Measurements from ENCODE around the gene HTR6.
"Not testable (repeated sequence)": the region's sequence is repeated elsewhere in the genome, so short reads cannot be mapped to it uniquely, and the experiment has no call there.

HTR6 gene

DNA sequence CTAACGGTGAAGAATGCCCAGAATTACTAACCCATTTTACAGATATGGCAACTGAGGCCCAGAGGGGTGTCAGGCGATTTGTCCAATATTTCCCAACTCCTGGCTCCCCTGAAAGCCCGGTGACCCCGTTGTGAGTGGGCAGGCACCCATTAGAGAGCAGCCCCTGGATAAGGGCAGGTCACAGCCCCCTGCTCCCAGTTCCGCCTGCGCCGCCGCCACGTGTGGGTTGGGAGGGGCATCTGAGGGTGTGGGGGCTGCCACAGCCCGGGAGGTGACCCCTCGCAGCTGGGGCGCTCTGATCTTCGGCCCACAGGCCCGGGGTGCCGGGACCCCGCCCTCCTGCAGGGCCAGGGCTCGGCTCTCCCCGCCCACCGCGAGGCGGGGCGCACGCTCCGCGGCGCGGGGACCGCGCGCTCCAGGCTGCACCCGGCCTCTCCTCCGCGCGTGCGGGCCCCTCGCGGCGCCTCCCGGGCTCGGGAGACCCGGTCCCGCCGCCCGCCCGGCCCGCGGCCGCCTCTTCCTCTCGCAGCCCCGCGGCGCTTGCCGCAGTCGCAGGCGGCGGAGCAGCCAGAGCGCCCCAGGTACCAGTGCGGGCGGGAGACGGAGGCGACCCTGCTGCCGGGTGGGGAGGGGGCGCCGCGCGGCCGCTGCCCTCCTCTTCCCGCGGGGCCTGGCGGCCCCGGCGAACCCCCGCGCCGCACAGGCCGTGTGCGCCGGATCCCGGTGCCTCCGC, at the start of gene HTR6:
TSS of gene HTR6 (plus strand) at position 423 of the 733 bp plus-strand sequence. CDS start 879 bp downstream, outside the sequence.
- DNase-seq: no peak

DNA sequence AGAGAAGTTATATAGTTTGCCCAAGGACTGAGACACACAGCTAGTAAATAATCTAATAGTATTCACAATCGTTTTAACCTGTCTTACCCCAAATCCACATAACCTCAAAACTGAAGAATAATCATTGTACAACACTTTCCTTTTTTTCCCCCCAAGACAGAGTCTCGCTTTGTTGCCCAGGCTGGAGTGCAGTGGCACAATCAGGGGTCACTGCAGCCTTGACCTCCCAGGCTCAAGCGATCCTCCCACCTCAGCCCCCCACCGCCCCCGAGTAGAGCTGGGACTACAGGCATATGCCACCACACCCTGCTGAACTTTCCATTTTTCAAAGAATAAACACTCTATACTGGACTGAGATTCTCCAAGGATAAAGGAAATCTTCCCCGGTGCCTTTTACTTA, 49.2 kb upstream of the HTR6 start:
- DNase-seq: no peak

DNA sequence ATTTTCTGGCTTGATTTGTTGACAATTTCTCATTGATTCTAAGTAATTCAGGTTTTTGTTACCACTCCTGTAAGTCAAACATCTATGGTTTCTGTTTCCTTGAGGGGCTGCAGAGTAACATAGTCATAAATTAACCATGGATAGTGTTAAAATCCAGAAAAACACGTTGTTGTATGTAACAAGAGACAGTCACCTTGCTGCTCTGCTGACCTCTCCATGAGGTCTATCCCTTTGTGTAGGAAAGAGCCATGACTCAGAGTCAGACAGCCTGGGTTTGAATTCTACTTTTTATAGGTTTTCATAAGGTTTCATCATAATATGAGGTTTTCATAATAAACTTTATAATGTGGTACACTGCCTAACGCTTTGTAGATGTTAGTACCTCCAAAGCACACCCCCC, 48.2 kb upstream of the HTR6 start:
- no peak for DNase-seq

- DNase-seq: no peak
These were observed 47.3 kb upstream of the HTR6 start for GRCh38 chr1:19617376-19617775.

DNA sequence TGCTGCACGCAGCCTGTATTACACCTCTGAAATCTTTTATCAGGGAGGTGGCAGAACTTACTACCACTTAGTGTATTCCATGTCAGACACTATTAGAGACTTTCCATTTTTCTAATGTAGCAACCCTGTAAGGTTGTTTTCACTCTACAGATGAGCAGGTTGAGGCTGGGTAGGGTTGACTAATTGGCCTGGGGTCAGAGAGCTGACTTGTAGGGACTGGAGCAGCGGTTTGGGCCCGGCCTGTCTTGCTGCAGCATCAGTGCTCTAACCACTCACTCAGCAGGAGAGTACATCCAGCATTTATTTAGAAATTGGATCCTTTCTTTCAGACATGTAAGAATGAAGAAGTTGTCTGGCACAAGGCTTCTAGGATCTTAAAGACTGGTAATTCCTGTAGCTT, 46.2 kb upstream of the HTR6 start:
- DNase-seq: no peak

DNA sequence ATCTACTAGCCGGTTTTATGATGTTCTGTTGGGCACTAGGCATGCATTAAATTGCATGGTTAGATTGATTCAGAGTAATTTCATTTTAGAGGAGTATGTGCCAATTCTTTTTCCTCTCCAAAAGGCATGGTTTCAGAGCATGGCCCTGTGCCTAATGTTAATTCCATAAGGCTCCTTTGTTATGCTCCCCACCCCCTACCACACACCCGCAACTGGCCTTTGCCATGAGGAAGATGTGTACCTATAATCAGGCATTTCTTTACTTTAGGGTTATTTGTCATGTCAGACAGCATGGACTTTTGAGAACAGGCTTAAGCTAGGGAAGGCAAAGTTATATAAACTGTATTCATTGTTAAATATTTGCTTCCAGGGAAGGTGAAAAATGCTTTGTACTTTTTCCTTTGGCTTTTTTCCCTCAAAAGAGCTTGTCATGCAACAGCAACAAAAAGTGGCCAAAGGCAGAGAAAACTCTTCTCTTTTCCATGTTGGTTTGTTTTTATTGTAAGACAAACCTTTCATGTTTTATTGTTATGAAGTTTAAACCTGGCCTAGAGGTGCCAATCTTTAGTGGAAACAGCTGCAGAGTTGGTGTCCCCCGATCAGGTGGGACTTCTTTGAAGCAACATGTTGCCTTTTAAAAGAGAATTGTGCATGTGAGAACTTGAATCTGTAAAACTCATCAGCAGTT, 44.8 kb upstream of the HTR6 start:
- no peak for DNase-seq

- DNase-seq: no peak
These were observed 43.9 kb upstream of the HTR6 start for GRCh38 chr1:19620786-19621185.

- no peak for DNase-seq
These were observed 43.3 kb upstream of the HTR6 start for GRCh38 chr1:19621274-19621950.

DNA sequence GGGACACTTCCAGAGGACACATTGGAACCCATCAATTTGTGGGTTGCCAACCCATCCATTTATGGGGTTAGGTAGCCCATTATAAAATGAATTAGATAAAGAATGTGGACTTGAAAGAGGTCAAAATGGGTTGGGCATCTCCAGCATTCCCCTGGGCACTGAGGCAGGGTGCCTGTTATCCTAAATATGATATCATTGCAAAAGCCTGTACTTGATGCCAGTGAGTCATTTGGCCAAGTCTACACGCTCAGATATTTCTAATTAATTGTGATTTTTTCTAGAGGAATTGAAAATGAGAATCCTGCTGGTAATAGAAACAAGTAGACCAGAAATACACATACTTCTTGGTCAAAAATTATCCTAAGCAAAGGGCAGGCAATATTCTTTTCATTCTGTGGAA, 42.5 kb upstream of the HTR6 start:
- DNase-seq: no peak

DNA sequence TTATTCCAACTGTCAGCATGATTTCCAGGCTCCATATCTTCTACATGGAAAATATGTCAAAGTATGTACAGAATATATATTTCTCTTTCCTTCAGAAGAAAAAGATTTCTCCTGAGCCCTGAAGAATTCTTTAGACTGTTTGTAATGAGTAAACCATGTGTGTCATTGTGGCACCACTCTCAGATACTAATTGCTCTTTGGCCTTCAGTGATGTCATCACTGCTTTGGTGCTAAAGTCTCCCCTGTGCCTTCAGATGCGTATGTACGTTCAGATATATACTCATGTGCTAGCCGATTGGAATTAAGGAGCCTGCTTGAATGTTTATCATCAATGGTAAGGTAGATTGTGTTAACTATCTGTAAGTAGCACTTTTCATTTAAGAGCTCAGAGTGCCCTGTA, 41.2 kb upstream of the HTR6 start:
- DNase-seq: no peak

GRCh38 chr1:19625291-19625937, 39.3 kb upstream of the HTR6 start:
- DNase-seq: no peak

DNA sequence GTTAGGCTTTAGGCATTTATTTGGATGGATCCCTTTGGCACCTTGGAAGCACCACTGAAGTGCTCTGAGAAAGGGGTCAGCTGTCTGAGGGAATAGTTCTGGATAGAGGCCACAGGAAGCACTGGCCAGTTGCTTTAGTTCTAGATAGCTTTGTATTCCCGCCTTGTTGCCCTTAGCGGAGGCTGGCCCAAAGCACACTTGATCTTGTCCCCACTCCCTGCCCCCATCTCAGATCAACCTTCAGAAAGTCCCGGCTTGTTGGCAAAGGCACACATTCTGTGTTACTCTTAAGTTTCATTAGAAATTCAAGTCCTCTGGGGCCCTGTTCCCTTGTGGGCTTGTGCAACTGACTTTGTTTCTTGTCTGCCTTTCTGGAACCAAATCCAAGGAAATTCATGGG, 35.8 kb upstream of the HTR6 start:
- DNase-seq: no peak

DNA sequence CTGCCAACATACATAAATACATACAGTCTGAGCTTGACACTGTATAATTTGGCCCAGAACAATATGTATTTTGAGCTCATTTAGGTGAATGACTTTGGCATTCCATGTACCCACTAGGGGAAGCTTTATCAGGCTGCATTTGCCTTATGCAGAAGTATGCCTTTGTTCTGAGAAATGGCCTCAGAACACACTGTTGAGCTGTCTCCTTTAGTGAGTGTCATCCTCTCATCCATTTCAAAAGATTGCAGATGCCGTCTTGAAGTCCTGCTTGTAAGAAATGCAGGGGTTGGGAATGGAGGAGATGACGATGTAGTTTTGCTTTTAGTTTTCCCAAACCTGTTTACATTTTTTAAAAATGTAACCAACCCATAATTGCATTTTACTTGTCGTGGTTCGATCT, 35.3 kb upstream of the HTR6 start:
- no peak for DNase-seq

- DNase-seq: not testable (repeated sequence)
These were observed 34.5 kb upstream of the HTR6 start for GRCh38 chr1:19630192-19630591.

DNA sequence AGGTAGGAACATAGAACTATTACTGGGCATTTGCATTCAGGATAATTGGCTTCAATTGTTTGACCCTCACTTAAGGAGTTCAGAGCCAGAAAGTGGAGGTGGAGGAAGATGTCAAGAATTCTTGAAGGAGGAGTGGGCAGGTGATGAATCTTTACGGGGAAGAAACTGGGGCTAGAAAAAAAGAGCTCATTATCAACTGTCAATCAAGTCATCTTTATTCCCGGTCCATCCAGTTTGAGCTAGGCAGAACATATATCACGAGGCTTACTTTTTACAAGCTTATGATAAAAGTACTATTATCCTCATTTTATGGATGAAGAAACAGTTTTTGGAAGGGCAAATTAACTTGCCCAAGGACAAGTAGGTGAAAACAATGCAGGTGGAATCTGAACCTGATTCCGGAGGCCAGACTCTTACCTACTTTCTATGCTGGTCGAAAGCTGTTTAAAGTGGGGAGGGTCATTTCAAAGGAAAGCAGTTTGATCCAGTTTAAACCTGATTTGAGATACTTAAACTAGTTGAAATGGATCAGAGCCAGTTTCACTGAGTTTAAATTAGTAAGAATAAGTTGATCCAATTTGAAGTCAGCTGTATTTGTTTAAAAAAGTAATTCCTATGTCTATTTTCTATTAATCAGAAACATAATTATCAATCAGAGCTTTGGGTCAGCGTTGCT, 33.8 kb upstream of the HTR6 start:
- no peak for DNase-seq

DNA sequence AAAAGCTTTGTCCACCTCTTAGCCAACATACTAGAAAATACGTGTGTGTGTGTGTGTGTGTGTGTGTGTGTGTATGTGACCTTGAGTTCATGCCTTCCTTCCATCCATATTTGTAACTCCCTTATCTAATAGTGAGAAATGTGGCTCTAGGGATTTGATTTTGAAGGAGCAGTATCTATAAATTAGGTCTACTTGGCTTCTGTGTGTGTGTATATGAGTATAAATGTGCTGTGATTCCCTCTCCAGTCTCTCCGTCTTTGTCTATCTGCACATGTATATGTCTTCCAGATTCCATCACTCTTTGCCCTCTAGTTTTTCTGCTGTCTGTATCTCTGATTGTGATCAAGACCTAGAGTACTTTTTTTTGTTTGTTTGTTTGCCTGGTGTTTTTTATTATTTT, 32.5 kb upstream of the HTR6 start:
- no peak for DNase-seq

DNA sequence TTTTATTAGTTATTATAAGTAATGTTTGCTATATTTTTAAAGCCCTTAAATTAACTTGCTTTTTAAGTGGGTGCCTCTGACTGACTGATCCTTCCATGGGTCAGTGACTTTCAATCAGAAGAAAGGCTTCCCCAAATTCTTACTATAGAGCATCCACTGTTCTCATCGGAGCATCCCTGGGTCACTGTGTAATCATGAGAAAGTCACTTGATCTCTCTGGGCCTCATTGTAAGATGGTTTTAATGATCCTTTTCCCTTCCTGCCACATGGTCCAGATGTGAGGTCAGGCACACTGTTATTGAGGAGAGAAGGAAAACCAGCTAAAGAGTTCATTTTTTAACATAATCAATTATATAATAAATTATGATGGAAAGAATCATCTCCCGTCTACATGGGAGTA, 31.6 kb upstream of the HTR6 start:
- no peak for DNase-seq

- not testable (repeated sequence) for DNase-seq
These were observed 29.6 kb upstream of the HTR6 start for GRCh38 chr1:19635064-19635463.

- DNase-seq: no peak
These were observed 29.0 kb upstream of the HTR6 start for GRCh38 chr1:19635646-19636045.

- DNase-seq: no peak
These were observed 28.6 kb upstream of the HTR6 start for GRCh38 chr1:19636065-19636464.

DNA sequence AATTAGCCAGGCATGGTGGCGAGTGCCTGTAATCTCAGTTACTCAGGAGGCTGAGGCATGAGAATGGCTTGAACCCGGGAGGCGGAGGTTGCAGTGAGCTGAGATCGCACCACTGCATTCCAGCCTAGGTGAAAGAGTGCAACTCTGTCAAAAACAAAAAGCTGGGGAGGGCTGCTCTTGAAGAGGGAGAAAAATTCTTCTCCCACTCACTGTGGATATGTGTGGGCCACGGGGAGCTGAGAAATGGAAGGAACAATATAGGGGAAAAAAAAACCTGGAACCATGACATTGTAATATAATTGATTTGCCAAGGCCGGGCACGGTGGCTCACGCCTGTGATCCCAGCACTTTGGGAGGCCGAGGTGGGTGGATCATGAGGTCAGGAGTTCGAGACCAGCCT, 27.9 kb upstream of the HTR6 start:
- DNase-seq: not testable (repeated sequence)

GRCh38 chr1:19637606-19638005, 27.1 kb upstream of the HTR6 start:
- DNase-seq: no peak

GRCh38 chr1:19639228-19639627, 25.4 kb upstream of the HTR6 start:
- not testable (repeated sequence) for DNase-seq
